Measurements from ENCODE around the gene SKI.

SKI gene

DNA sequence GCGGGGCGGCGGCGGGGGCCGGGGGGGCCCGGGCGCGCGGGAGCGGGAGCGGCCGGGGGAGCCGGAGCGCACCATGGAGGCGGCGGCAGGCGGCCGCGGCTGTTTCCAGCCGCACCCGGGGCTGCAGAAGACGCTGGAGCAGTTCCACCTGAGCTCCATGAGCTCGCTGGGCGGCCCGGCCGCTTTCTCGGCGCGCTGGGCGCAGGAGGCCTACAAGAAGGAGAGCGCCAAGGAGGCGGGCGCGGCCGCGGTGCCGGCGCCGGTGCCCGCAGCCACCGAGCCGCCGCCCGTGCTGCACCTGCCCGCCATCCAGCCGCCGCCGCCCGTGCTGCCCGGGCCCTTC is 546 bp downstream of the SKI start:
- Histone ChIP-seq H3K9me3 (ENCODE audit: insufficient read depth, low read length) (no peaks in the 10 kb centered on the region), H3K4me2 (ENCODE audit: low read length) (peak overlapping the region; percentile 98), H3K9ac (ENCODE audit: low read length) (peak overlapping the region; percentile 50), H3K79me2 (ENCODE audit: low read length) (peaks cover 50% of the 10 kb centered on the region), H3K36me3 (replicated peaks; ENCODE audit: low read depth, low read length) (peaks cover 9% of the 10 kb centered on the region), H2AFZ (ENCODE audit: low read depth, low read length) (no peak overlapping the region), H4K20me1 (ENCODE audit: insufficient read depth, low read length) (peaks cover 48% of the 10 kb centered on the region), H3K27me3 (ENCODE audit: low read depth, low read length) (0 out of 2 replicates have a peak, but pooled peaks cover 3% of the 10 kb centered on the region), H3K4me1 (ENCODE audit: low read length) (peaks cover 32% of the 10 kb centered on the region), H3K4me3 (ENCODE audit: low read length) (peak overlapping the region; percentile 90), H3K27ac (ENCODE audit: low read length) (no peak overlapping the region)
- TF ChIP-seq, protein P1, sequence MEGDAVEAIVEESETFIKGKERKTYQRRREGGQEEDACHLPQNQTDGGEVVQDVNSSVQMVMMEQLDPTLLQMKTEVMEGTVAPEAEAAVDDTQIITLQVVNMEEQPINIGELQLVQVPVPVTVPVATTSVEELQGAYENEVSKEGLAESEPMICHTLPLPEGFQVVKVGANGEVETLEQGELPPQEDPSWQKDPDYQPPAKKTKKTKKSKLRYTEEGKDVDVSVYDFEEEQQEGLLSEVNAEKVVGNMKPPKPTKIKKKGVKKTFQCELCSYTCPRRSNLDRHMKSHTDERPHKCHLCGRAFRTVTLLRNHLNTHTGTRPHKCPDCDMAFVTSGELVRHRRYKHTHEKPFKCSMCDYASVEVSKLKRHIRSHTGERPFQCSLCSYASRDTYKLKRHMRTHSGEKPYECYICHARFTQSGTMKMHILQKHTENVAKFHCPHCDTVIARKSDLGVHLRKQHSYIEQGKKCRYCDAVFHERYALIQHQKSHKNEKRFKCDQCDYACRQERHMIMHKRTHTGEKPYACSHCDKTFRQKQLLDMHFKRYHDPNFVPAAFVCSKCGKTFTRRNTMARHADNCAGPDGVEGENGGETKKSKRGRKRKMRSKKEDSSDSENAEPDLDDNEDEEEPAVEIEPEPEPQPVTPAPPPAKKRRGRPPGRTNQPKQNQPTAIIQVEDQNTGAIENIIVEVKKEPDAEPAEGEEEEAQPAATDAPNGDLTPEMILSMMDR (IDR thresholded peaks at IDR 0.05; ENCODE audit: low read depth, low read length): no peak
- TF ChIP-seq EZH2phosphoT487 (IDR thresholded peaks at IDR 0.05; ENCODE audit: low read depth): no peak

DNA sequence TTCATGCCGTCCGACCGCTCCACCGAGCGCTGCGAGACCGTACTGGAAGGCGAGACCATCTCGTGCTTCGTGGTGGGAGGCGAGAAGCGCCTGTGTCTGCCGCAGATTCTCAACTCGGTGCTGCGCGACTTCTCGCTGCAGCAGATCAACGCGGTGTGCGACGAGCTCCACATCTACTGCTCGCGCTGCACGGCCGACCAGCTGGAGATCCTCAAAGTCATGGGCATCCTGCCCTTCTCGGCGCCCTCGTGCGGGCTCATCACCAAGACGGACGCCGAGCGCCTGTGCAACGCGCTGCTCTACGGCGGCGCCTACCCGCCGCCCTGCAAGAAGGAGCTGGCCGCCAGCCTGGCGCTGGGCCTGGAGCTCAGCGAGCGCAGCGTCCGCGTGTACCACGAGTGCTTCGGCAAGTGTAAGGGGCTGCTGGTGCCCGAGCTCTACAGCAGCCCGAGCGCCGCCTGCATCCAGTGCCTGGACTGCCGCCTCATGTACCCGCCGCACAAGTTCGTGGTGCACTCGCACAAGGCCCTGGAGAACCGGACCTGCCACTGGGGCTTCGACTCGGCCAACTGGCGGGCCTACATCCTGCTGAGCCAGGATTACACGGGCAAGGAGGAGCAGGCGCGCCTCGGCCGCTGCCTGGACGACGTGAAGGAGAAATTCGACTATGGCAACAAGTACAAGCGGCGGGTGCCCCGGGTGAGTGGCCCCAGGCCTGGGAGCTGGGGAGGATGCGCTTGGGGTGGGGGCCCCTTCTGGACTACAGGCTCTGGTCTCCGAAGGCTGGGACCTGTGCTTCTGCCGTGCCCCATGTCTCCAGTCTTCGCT is 1.1 kb downstream of the SKI start:
- Histone ChIP-seq H3K9ac (ENCODE audit: low read length) (peak overlapping the region; percentile 50), H2AFZ (ENCODE audit: low read depth, low read length) (no peak overlapping the region), H3K4me1 (ENCODE audit: low read length) (peaks cover 32% of the 10 kb centered on the region), H3K27me3 (ENCODE audit: low read depth, low read length) (0 out of 2 replicates have a peak, but pooled peaks cover 3% of the 10 kb centered on the region), H3K4me3 (ENCODE audit: low read length) (peak overlapping the region; percentile 90), H3K79me2 (ENCODE audit: low read length) (peaks cover 56% of the 10 kb centered on the region), H3K4me2 (ENCODE audit: low read length) (peak overlapping the region; percentile 98), H4K20me1 (ENCODE audit: insufficient read depth, low read length) (peaks cover 54% of the 10 kb centered on the region), H3K27ac (ENCODE audit: low read length) (no peak overlapping the region), H3K9me3 (ENCODE audit: insufficient read depth, low read length) (no peaks in the 10 kb centered on the region), H3K36me3 (replicated peaks; ENCODE audit: low read depth, low read length) (peaks cover 9% of the 10 kb centered on the region)
- TF ChIP-seq, protein P1 (IDR thresholded peaks at IDR 0.05; ENCODE audit: low read depth, low read length): no peak
- TF ChIP-seq EZH2phosphoT487 (IDR thresholded peaks at IDR 0.05; ENCODE audit: low read depth): no peak

DNA sequence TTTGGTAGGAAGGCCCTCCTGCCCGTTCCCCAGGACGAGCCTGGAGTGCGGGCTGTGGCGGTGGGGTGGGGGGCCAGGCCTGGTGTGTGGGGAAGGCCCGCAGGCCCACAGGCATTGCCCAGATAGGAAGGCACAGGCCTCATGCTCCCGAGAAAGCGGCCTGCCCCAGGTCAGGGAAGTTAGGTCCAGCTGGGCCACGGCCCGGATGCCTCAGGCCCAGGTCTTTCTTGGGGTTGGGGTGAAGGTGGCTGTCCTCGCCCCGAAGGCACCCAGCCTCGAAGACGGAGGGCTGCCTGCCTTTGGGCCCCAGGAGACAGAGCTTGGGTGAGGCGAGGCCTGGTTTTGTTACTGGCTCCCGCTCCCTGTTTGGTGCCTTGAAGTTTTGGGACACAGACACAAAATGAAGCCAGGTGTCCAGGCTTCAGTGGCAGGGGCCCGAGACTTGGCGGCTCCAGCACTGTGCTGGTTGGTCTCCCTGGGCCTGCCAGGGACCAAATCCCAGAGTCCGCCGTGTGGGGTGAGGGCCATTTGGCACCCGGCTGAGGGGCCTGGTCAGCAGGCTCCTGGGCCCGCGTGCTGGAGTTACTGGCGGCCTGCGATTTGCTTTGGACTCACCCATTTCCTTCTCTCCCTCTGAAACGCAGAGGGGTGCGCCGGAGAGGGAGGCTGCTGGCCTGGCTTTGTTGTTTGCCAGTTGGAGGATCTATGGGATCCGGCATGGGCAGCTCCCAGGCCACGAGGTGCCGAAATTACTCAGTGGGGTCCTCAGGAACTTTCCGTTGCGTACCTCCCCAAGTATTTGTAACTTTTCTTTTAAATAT is 2.0 kb downstream of the SKI start:
- H3K4me2 ChIP-seq (ENCODE audit: low read length): peak overlapping the region; percentile 98
- H3K79me2 ChIP-seq (ENCODE audit: low read length): peaks cover 64% of the 10 kb centered on the region
- H3K27ac ChIP-seq (ENCODE audit: low read length): no peak overlapping the region
- H3K36me3 ChIP-seq (replicated peaks; ENCODE audit: low read depth, low read length): peaks cover 9% of the 10 kb centered on the region
- 0 out of 2 replicates have a peak, but pooled peaks cover under 1% of the 10 kb centered on the region for H3K27me3 ChIP-seq (ENCODE audit: low read depth, low read length)
- H4K20me1 ChIP-seq (ENCODE audit: insufficient read depth, low read length): peaks cover 60% of the 10 kb centered on the region
- no peak overlapping the region for H3K9ac ChIP-seq (ENCODE audit: low read length)
- H3K9me3 ChIP-seq (ENCODE audit: insufficient read depth, low read length): no peaks in the 10 kb centered on the region
- TF ChIP-seq, protein P1 (IDR thresholded peaks at IDR 0.05; ENCODE audit: low read depth, low read length): no peak
- no peak for TF ChIP-seq EZH2phosphoT487 (IDR thresholded peaks at IDR 0.05; ENCODE audit: low read depth)
- peaks cover 32% of the 10 kb centered on the region for H3K4me1 ChIP-seq (ENCODE audit: low read length)
- no peak overlapping the region for H2AFZ ChIP-seq (ENCODE audit: low read depth, low read length)
- H3K4me3 ChIP-seq (ENCODE audit: low read length): peak overlapping the region; percentile 90

All from OCI-LY3 (cell line).